Stimulated activated CD4-positive, alpha-beta T cell treated with anti-CD3 and anti-CD28 coated beads, Interleukin-15, amount 100 ng/mL, for 24 hours (primary cell): ENCODE measurements around the gene OR5K4.
"Not testable (repeated sequence)": the region's sequence is repeated elsewhere in the genome, so short reads cannot be mapped to it uniquely, and the experiment has no call there.

Experiments
- DNase-seq: peaks from one replicate; pipeline ENCODE4 v3.0.0-alpha.2; 2020

Gene OR5K4

GRCh38 chr3:98371853-98372252 lies 18.2 kb downstream of the OR5K4 start:
- no peak for DNase-seq

GRCh38 chr3:98372445-98372844 lies 18.8 kb downstream of the OR5K4 start:
- no peak for DNase-seq

- no peak for DNase-seq
These were observed 23.0 kb downstream of the OR5K4 start for GRCh38 chr3:98376631-98377030.

GRCh38 chr3:98388147-98388546 lies 34.5 kb downstream of the OR5K4 start:
- no peak for DNase-seq

- no peak for DNase-seq
These were observed 36.7 kb downstream of the OR5K4 start, which contains the start of gene OR5K3 for GRCh38 chr3:98390366-98390765. Gene OR5K3, plus strand, starts transcription at chr3:98390666. Its CDS starts 0 bp downstream, at chr3:98390666.

- DNase-seq, result no peak
These were observed 41.4 kb downstream of the OR5K4 start for GRCh38 chr3:98395101-98395500.

- not testable (repeated sequence) for DNase-seq
These were observed 42.8 kb downstream of the OR5K4 start for GRCh38 chr3:98396482-98396881.

- no peak for DNase-seq
These were observed 44.9 kb downstream of the OR5K4 start for GRCh38 chr3:98398513-98398912.

GRCh38 chr3:98402507-98402906 lies 48.9 kb downstream of the OR5K4 start:
- DNase-seq, result no peak

GRCh38 chr3:98404010-98404409 lies 50.4 kb downstream of the OR5K4 start:
- no peak for DNase-seq
